ENCODE results near the gene CEP63.

- TF ChIP-seq CTCF (IDR thresholded peaks at IDR 0.05 in 2 of 3, conservative IDR thresholded peaks at IDR 0.05 in 1 of 3; ENCODE audit: borderline replicate concordance in 1 of 3, insufficient read depth in 1 of 3, low read depth in 2 of 3, low read length in 2 of 3) (no peak), POLR2AphosphoS5 (IDR thresholded peaks at IDR 0.05; ENCODE audit: low read depth, low read length) (no peak), YY1 (IDR thresholded peaks at IDR 0.05; ENCODE audit: extremely low read depth, insufficient replicate concordance, low read depth, low read length) (no peak), MAX (IDR thresholded peaks at IDR 0.05) (no peak), ZFX (IDR thresholded peaks at IDR 0.05) (no peak), POLR2A (IDR thresholded peaks at IDR 0.05; ENCODE audit: borderline replicate concordance, extremely low read depth, insufficient read depth, insufficient read length) (no peak), EZH2 (IDR thresholded peaks at IDR 0.05) (no peak), REST (IDR thresholded peaks at IDR 0.05; ENCODE audit: low read depth) (no peak), CEBPB (IDR thresholded peaks at IDR 0.05; ENCODE audit: low read depth) (no peak), RAD21 (IDR thresholded peaks at IDR 0.05; ENCODE audit: low read depth) (no peak), ZBTB33 (IDR thresholded peaks at IDR 0.05; ENCODE audit: extremely low read depth, insufficient replicate concordance, low read length) (no peak)
These were observed 37.2 kb upstream of the CEP63 start for GRCh38 chr3:134448664-134449063.

All from HCT116 (cell line).